ENCODE measurements around the gene ISYNA1. TPM values are rescaled to one million over a fixed set of nuclear protein-coding genes. Genes with fewer than 3 reads are reported as not detected.

The ISYNA1 gene
- total and polyA plus RNA-seq, 10 of the 15 experiments (the other 5 are each of a cell fraction or from before 2014, with no cell fraction given), result 1.9 to 37.0 (median 9.1) TPM

- peaks cover 7% of the 10 kb centered on the region for H4K20me1 ChIP-seq (ENCODE audit: control insufficient read depth, insufficient read depth)
- in situ Hi-C loops (cut with MboI), result loop anchor here (25.0 kb wide), 1 partner anchor 397 kb away; no protein-coding TSS in a partner anchor
- no peaks in the 10 kb centered on the region for H3K9me3 ChIP-seq (replicated peaks; ENCODE audit: control insufficient read depth, insufficient read depth, low read length)
- no peaks in the 10 kb centered on the region for H3K4me1 ChIP-seq (ENCODE audit: control insufficient read depth, insufficient read depth, low read length)
- no peak overlapping the region for H2AFZ ChIP-seq (ENCODE audit: control insufficient read depth, low read depth, low read length)
- no peak for FAIRE-seq
- no peak for DNase-seq (ENCODE audit: low read depth, low spot score)
- H3K79me2 ChIP-seq (ENCODE audit: control insufficient read depth, insufficient read depth, low read length), result no peaks in the 10 kb centered on the region; the same call in 1 of the 2 replicates
- ChIA-PET RAD21 (ENCODE audit: unreplicated experiment) (no interaction called here), SMC1A (ENCODE audit: uncharacterized antibody, unreplicated experiment) (interaction anchor here (1.1 kb wide), 1 partner anchor 14 kb away, joined by 4 read pairs; no protein-coding TSS in a partner anchor), CTCF (interaction anchor here (0.7 to 1.8 kb wide), 3 partner anchors 13 to 77 kb away, joined by 3 read pairs; no protein-coding TSS in a partner anchor), POLR2A (no interaction called here)
- WGBS (ENCODE audit: insufficient coverage, insufficient replicate concordance, low lambda C conversion rate, missing lambda C conversion rate), result 96% methylated on average over 30 of the region's 30 CpGs
- no TSS peak for BruUV-seq (replicated peaks)
- intact Hi-C loops (cut with micrococcal nuclease; ENCODE audit: unreplicated experiment), result no loop called here
- H3K4me3 ChIP-seq, result no peak overlapping the region
- TF ChIP-seq EZH2 (IDR thresholded peaks at IDR 0.05; ENCODE audit: borderline replicate concordance, control insufficient read depth, low read depth, low read length) (no peak), POLR2A (IDR thresholded peaks at IDR 0.05; ENCODE audit: low read depth, low read length) (peak; percentile 32; the same call in 1 of the 2 replicates)
- no peak for ATAC-seq
- H3K27ac ChIP-seq (ENCODE audit: control insufficient read depth, insufficient read depth), result no peak overlapping the region
- no peak overlapping the region for H3K9ac ChIP-seq (ENCODE audit: control insufficient read depth, insufficient read depth, low read length)
- H3K27me3 ChIP-seq (replicated peaks in 1 of 2; ENCODE audit: control insufficient read depth in 2 of 2, insufficient read depth in 2 of 2, low read length in 1 of 2), result no peaks in the 10 kb centered on the region
- peaks cover 7 to 50% of the 10 kb centered on the region in 2 experiments; a peak in 3 of 4 replicates for H3K36me3 ChIP-seq (ENCODE audit: control insufficient read depth in 2 of 2, insufficient read depth in 2 of 2, low read length in 1 of 2)
- no peak overlapping the region for H3K4me2 ChIP-seq (ENCODE audit: control insufficient read depth, insufficient read depth)
These were observed 27.5 kb upstream of the ISYNA1 start for GRCh38 chr19:18465214-18465963.

DNA sequence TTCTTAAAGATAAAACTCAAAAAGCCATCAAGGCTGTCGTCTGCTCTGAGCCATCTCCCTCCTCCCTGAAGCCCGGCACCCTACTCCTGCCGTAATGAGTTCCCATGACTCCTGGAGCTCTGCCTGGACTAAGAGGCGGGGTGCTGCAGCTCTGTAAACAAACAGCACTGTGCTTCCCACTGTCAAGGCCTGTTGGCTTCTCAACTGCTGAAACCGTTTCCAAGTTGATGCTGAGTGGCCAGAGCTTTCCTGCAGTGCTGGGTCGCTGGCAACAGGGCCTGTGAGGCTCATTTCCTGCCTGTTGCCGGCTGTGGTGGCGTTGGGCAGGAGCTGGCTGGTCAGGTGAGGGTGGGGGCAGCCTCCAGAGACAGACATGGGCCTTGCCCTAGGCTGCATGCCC is 26.7 kb upstream of the ISYNA1 start:
- peaks cover 4% of the 10 kb centered on the region for H4K20me1 ChIP-seq (ENCODE audit: control insufficient read depth, insufficient read depth)
- WGBS (ENCODE audit: insufficient coverage, insufficient replicate concordance, low lambda C conversion rate, missing lambda C conversion rate), result 59% methylated on average over 8 of the region's 8 CpGs
- H3K9ac ChIP-seq (ENCODE audit: control insufficient read depth, insufficient read depth, low read length), result no peak overlapping the region
- TF ChIP-seq, protein P1, sequence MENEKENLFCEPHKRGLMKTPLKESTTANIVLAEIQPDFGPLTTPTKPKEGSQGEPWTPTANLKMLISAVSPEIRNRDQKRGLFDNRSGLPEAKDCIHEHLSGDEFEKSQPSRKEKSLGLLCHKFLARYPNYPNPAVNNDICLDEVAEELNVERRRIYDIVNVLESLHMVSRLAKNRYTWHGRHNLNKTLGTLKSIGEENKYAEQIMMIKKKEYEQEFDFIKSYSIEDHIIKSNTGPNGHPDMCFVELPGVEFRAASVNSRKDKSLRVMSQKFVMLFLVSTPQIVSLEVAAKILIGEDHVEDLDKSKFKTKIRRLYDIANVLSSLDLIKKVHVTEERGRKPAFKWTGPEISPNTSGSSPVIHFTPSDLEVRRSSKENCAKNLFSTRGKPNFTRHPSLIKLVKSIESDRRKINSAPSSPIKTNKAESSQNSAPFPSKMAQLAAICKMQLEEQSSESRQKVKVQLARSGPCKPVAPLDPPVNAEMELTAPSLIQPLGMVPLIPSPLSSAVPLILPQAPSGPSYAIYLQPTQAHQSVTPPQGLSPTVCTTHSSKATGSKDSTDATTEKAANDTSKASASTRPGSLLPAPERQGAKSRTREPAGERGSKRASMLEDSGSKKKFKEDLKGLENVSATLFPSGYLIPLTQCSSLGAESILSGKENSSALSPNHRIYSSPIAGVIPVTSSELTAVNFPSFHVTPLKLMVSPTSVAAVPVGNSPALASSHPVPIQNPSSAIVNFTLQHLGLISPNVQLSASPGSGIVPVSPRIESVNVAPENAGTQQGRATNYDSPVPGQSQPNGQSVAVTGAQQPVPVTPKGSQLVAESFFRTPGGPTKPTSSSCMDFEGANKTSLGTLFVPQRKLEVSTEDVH (IDR thresholded peaks at IDR 0.05; ENCODE audit: low read depth, partially characterized antibody), result no peak
- TF ChIP-seq NBN (IDR thresholded peaks at IDR 0.05) (no peak), EP300 (IDR thresholded peaks at IDR 0.05; ENCODE audit: borderline replicate concordance in 1 of 2, control insufficient read depth in 1 of 2, low read depth in 2 of 2, low read length in 2 of 2) (no peak), TCF7 (IDR thresholded peaks at IDR 0.05; ENCODE audit: borderline replicate concordance) (no peak), USF1 (IDR thresholded peaks at IDR 0.05; ENCODE audit: borderline replicate concordance, extremely low read length, insufficient read depth, low read depth, low read length) (no peak), GATAD2B (conservative IDR thresholded peaks at IDR 0.05; ENCODE audit: low read depth) (no peak), ATF2 (IDR thresholded peaks at IDR 0.05; ENCODE audit: low read length) (no peak), NR2C2 (IDR thresholded peaks at IDR 0.05; ENCODE audit: borderline replicate concordance, control insufficient read depth, insufficient read length, low read depth) (no peak)

More for the DNA sequence above, 26.7 kb upstream of the ISYNA1 start:
- RAD21 ChIA-PET (ENCODE audit: unreplicated experiment), result no interaction called here
- BruUV-seq (replicated peaks), result no TSS peak
- Histone ChIP-seq H3K4me3 (no peak overlapping the region), H3K4me1 (ENCODE audit: control insufficient read depth, insufficient read depth, low read length) (no peaks in the 10 kb centered on the region), H3K9me3 (replicated peaks; ENCODE audit: control insufficient read depth, insufficient read depth, low read length) (no peaks in the 10 kb centered on the region), H3K36me3 (ENCODE audit: control insufficient read depth in 2 of 2, insufficient read depth in 2 of 2, low read length in 1 of 2) (peaks cover 6 to 50% of the 10 kb centered on the region in 2 experiments; a peak in 3 of 4 replicates), H3K4me2 (ENCODE audit: control insufficient read depth, insufficient read depth) (no peak overlapping the region), H2AFZ (ENCODE audit: control insufficient read depth, low read depth, low read length) (no peak overlapping the region), H3K79me2 (ENCODE audit: control insufficient read depth, insufficient read depth, low read length) (no peaks in the 10 kb centered on the region; the same call in 1 of the 2 replicates), H3K27ac (ENCODE audit: control insufficient read depth, insufficient read depth) (no peak overlapping the region), H3K27me3 (replicated peaks in 1 of 2; ENCODE audit: control insufficient read depth in 2 of 2, insufficient read depth in 2 of 2, low read length in 1 of 2) (no peaks in the 10 kb centered on the region)
- SMC1A ChIA-PET (ENCODE audit: uncharacterized antibody, unreplicated experiment), result interaction anchor here (1.1 kb wide), 1 partner anchor 14 kb away, joined by 4 read pairs; no protein-coding TSS in a partner anchor
- FAIRE-seq, result no peak
- intact Hi-C loops (cut with micrococcal nuclease; ENCODE audit: unreplicated experiment), result no loop called here
- POLR2A ChIA-PET, result no interaction called here
- DNase-seq (ENCODE audit: low read depth, low spot score), result no peak
- CTCF ChIA-PET, result interaction anchor here (1.0 to 1.8 kb wide), 2 partner anchors 24 to 76 kb away, joined by 3 read pairs; no protein-coding TSS in a partner anchor
- in situ Hi-C loops (cut with MboI), result loop anchor here (25.0 kb wide), 1 partner anchor 398 kb away; no protein-coding TSS in a partner anchor
- no peak for ATAC-seq
